ENCODE measurements around the gene AURKA. TPM values are rescaled to one million over a fixed set of nuclear protein-coding genes. Genes with fewer than 3 reads are reported as not detected.
A peak's percentile ranks its signal among the peaks of the same experiment; 100 is the strongest.

The AURKA gene
- total and polyA plus RNA-seq, 9 of the 15 experiments (the other 6 are each of a cell fraction or from before 2014, with no cell fraction given), result 72.7 to 162 (median 113) TPM

DNA sequence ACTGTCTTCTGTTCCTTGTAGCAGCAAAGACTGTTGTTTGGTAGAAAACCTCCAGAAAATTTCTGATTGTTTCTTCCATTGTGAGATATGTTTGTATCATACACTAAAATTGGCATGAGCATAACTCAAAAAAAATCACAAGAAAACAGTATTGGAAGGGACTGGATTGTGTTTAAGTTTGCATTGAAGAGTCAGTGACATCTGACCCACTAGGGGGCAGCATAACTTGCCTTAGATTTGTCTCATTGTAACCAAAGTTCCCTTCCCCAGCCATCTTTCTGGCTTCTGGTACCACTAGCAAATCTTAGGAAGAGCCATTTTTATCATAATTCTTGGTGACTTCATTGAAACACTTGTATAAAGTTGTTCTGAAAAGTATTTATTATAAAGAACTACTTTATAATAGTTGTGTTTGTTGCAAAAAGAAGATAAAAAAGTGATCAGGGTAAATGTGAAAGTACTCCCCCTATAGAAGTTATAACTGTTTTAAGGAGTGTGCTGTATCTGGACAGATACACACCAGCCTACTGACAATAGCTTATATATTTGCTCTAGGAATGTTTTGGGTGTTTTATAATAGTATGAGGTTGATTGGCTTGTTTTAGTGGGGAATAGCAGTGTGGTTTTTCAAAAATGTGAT, 8.1 kb upstream of the AURKA start (continued):
- TF ChIP-seq, protein P1, sequence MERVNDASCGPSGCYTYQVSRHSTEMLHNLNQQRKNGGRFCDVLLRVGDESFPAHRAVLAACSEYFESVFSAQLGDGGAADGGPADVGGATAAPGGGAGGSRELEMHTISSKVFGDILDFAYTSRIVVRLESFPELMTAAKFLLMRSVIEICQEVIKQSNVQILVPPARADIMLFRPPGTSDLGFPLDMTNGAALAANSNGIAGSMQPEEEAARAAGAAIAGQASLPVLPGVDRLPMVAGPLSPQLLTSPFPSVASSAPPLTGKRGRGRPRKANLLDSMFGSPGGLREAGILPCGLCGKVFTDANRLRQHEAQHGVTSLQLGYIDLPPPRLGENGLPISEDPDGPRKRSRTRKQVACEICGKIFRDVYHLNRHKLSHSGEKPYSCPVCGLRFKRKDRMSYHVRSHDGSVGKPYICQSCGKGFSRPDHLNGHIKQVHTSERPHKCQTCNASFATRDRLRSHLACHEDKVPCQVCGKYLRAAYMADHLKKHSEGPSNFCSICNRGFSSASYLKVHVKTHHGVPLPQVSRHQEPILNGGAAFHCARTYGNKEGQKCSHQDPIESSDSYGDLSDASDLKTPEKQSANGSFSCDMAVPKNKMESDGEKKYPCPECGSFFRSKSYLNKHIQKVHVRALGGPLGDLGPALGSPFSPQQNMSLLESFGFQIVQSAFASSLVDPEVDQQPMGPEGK (CRISPR knock-in tag; IDR thresholded peaks at IDR 0.05; ENCODE audit: borderline replicate concordance), result no peak
- TF ChIP-seq ZNF384 (IDR thresholded peaks at IDR 0.05; ENCODE audit: low read depth, low read length) (peak; percentile 26; the same call in 1 of the 2 replicates), ZZZ3 (IDR thresholded peaks at IDR 0.05) (peak; percentile 46; the same call in 1 of the 2 replicates)

DNA sequence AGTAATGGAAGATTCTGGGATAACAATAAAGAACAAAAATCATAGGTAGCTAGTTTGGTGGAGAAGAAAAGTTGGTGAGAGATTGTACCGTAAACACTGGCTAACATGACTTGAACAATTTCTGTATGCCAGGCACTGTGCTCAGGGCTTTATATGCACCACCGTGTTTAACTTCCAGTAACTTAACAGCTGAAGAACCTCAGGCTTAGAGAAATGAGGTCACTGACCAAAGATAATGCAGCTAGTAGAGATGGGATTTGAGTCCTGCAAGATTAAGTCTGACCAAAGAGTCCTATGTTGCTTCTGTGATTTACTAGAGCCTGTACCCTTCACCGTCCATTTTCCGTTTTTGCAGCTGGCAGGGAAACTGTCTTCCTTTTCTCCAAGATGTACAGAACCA, 3.2 kb upstream of the AURKA start:
- WGBS (ENCODE audit: insufficient coverage, low coverage, missing lambda C conversion rate), result 94% methylated on average over 4 of the region's 4 CpGs
- DNase-seq (ENCODE audit: extremely low read depth in 1 of 4, low spot score in 3 of 4) (no peak), ATAC-seq (no peak), FAIRE-seq (no peak)
- H4K20me1 ChIP-seq (replicated peaks; ENCODE audit: control insufficient read depth, insufficient read depth, low read length), result 0 out of 2 replicates have a peak, but pooled peaks cover 5% of the 10 kb centered on the region
- H2AFZ ChIP-seq (ENCODE audit: low read depth, low read length), result no peak overlapping the region
- intact Hi-C loops (cut with micrococcal nuclease), result no loop called here
- CTCF ChIA-PET (ENCODE audit: low intra/inter-chr PET ratio), result no interaction called here
- no peak overlapping the region for H3K27ac ChIP-seq (ENCODE audit: extremely low read depth, low read depth, low read length)
- POLR2A ChIA-PET, result interaction anchor here (1.2 to 3.0 kb wide), 5 partner anchors 11 to 32 kb away, joined by 3 to 23 read pairs (median 4); partner anchors contain the start of gene CASS4
- no peak for TF ChIP-seq SIN3A (IDR thresholded peaks at IDR 0.05; ENCODE audit: borderline replicate concordance in 2 of 2, control insufficient read depth in 1 of 2, low read depth in 2 of 2, low read length in 2 of 2)
- no peak for TF ChIP-seq PCBP1 (IDR thresholded peaks at IDR 0.05; ENCODE audit: low read depth, low read length, poor library complexity, severe bottlenecking)
- peaks cover 74% of the 10 kb centered on the region for H3K36me3 ChIP-seq (ENCODE audit: control insufficient read depth, insufficient read depth, low read length)
- no peak overlapping the region for H3K9ac ChIP-seq (ENCODE audit: insufficient read depth in 1 of 2, low read depth in 2 of 2, low read length in 2 of 2)
- no peaks in the 10 kb centered on the region for H3K9me1 ChIP-seq (ENCODE audit: control insufficient read depth, insufficient read depth, low read length)
- in situ Hi-C loops (cut with MboI), result no loop called here
- BruUV-seq (replicated peaks), result no TSS peak
- H3K79me2 ChIP-seq (ENCODE audit: control insufficient read depth, insufficient read depth, low read length), result peaks cover 86% of the 10 kb centered on the region
- peaks cover 4 to 5% of the 10 kb centered on the region in 2 experiments; a peak in 3 of 5 replicates for H3K4me1 ChIP-seq (replicated peaks in 1 of 2; ENCODE audit: control insufficient read depth in 2 of 2, insufficient read depth in 2 of 2, low read length in 2 of 2)
- no peak overlapping the region for H3K4me3 ChIP-seq
- H3K9me3 ChIP-seq (replicated peaks; ENCODE audit: control insufficient read depth, insufficient read depth, low read depth, low read length), result no peaks in the 10 kb centered on the region
- H3K4me2 ChIP-seq (ENCODE audit: insufficient read depth, low read length), result no peak overlapping the region
- no peaks in the 10 kb centered on the region for H3K27me3 ChIP-seq (ENCODE audit: control insufficient read depth in 2 of 2, insufficient read depth in 2 of 2, low read length in 2 of 2)

All from K562 (cell line).